ENCODE data around the gene VAPB.

VAPB gene

DNA sequence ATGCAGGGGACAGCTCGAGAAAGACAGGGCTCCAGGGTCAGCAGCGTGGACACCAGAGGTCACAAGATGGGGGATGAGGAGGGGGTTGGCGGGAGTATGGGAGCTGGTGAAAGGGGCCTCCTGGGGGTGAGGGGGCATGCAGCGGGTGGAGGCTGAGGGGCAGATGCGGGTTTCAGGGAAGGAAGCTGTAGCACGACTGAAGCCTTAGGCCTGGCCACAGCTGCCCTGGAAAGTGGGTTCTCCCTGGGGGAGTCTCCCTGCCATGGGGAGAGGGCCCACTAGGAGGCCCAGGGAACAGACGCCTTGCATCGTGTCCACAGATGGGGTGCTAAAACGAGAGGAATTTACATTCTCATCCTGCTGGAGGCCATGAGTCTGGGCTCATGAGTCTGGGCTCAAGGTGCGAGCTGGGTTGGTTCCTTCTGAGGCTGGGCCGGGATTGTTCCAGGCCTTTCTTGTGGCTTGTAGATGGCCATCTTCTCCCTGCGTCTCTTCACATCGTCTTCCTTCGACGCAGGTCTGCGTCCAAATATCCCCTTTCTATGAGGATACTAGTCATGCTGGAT is 108.1 kb downstream of the VAPB start:
- peaks cover 10% of the 10 kb centered on the region for H3K27me3 ChIP-seq
- no peaks in the 10 kb centered on the region for H3K9me3 ChIP-seq
- no peaks in the 10 kb centered on the region for H3K4me1 ChIP-seq (ENCODE audit: control insufficient read depth in 1 of 2, insufficient read depth in 1 of 2, low read depth in 1 of 2, low read length in 1 of 2)
- no peak overlapping the region for H3K27ac ChIP-seq
- no peak overlapping the region for H3K4me3 ChIP-seq (ENCODE audit: low read depth in 1 of 2, low read length in 1 of 2)
- no peaks in the 10 kb centered on the region for H3K36me3 ChIP-seq
- TF ChIP-seq CTCF (IDR thresholded peaks at IDR 0.05) = no peak

DNA sequence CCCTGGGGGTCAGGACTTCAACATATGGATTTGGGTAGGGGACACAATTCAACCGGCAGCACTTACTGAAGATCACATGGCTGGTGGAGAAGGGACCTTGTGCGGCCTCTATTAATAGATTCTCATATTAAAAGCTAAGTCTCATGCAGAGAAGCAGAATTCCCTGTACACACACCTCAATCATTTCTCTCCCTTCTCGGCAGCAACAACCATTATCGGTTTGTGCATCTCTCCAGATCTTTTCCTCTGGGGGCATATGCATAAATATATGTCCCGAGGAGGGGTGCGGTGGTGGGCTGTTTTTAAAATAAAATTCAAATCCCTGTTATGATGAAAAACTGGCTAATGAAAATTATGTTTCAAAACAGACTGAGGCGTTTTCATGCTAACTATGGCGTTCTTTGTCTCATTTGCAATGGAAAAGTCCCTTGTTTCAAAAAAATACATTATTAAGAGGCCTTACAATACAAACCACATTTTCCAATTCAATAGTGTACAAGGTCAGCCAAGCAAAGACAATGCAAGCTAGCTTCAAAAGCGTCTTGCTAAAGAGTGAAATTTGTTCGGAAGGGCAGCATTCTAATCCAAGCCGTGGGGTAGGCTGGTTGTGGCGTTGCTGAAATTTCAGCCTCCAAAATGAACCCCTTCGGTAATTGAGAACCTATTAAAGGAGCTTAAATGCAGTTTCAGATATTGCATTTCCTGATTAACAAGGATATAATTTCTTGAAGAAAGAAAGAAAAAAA is 108.9 kb downstream of the VAPB start:
- H3K36me3 ChIP-seq = no peaks in the 10 kb centered on the region
- H3K27me3 ChIP-seq = peaks cover 10% of the 10 kb centered on the region
- no peaks in the 10 kb centered on the region for H3K9me3 ChIP-seq
- H3K4me1 ChIP-seq (ENCODE audit: control insufficient read depth in 1 of 2, insufficient read depth in 1 of 2, low read depth in 1 of 2, low read length in 1 of 2) = no peaks in the 10 kb centered on the region
- H3K4me3 ChIP-seq (ENCODE audit: low read depth in 1 of 2, low read length in 1 of 2) = no peak overlapping the region
- no peak overlapping the region for H3K27ac ChIP-seq
- TF ChIP-seq CTCF (IDR thresholded peaks at IDR 0.05) = no peak

- no peak overlapping the region for H3K4me3 ChIP-seq (ENCODE audit: low read depth in 1 of 2, low read length in 1 of 2)
- no peak for TF ChIP-seq CTCF (IDR thresholded peaks at IDR 0.05)
- H3K36me3 ChIP-seq = no peaks in the 10 kb centered on the region
- H3K27me3 ChIP-seq = peaks cover 10% of the 10 kb centered on the region
- H3K4me1 ChIP-seq (ENCODE audit: control insufficient read depth in 1 of 2, insufficient read depth in 1 of 2, low read depth in 1 of 2, low read length in 1 of 2) = no peaks in the 10 kb centered on the region
- no peak overlapping the region for H3K27ac ChIP-seq
- H3K9me3 ChIP-seq = no peaks in the 10 kb centered on the region
Measured at GRCh38 chr20:58498470-58499068, 109.5 kb downstream of the VAPB start.

- Histone ChIP-seq H3K4me3 (ENCODE audit: low read depth in 1 of 2, low read length in 1 of 2) (no peak overlapping the region), H3K36me3 (no peaks in the 10 kb centered on the region), H3K27me3 (peaks cover 10% of the 10 kb centered on the region), H3K9me3 (peaks cover 5% of the 10 kb centered on the region), H3K27ac (no peak overlapping the region), H3K4me1 (ENCODE audit: control insufficient read depth in 1 of 2, insufficient read depth in 1 of 2, low read depth in 1 of 2, low read length in 1 of 2) (no peaks in the 10 kb centered on the region)
- TF ChIP-seq CTCF (IDR thresholded peaks at IDR 0.05) = no peak
Measured at GRCh38 chr20:58500256-58500655, 111.2 kb downstream of the VAPB start.

Data from neutrophil (primary cell).